HG03064 (cell line): ENCODE data around the gene TBC1D1.

Experiments
- ATAC-seq: cut with Tn5 transposase; IDR thresholded peaks from one replicate; pipeline ENCODE4 v1.9.1; 2021; ENCODE audit warnings: low read depth; ENCODE audit not compliant: unreplicated experiment

Gene TBC1D1

DNA sequence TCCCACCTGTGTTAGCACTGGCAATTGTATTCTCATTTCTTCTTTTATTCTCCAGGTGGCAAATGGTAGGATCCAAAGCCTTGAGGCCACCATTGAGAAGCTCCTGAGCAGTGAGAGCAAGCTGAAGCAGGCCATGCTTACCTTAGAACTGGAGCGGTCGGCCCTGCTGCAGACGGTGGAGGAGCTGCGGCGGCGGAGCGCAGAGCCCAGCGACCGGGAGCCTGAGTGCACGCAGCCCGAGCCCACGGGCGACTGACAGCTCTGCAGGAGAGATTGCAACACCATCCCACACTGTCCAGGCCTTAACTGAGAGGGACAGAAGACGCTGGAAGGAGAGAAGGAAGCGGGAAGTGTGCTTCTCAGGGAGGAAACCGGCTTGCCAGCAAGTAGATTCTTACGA, 246.2 kb downstream of the TBC1D1 start:
- no peak for ATAC-seq

- ATAC-seq: no peak
These were observed 247.5 kb downstream of the TBC1D1 start for GRCh38 chr4:38138363-38138762.

DNA sequence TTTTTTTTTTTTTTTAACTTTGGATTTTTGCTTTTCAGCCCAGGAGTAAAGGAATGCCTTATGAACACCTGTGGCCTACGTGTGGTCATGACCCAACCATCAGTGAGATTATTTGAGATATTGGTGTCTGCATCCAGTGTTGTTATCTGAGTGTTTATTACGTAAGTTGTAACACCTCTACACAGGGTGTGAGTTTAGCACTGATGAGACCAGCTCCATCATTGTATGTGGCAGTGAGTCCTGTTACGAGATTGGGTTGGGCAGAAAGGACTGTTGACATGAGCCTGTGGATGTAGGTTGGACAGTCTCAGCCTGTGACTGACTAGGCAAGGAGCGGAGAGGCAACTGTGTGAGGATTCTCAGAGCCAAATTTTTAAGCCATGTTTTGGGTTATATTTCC, 248.3 kb downstream of the TBC1D1 start:
- no peak for ATAC-seq

GRCh38 chr4:38140643-38141203, 249.8 kb downstream of the TBC1D1 start:
- ATAC-seq: no peak

DNA sequence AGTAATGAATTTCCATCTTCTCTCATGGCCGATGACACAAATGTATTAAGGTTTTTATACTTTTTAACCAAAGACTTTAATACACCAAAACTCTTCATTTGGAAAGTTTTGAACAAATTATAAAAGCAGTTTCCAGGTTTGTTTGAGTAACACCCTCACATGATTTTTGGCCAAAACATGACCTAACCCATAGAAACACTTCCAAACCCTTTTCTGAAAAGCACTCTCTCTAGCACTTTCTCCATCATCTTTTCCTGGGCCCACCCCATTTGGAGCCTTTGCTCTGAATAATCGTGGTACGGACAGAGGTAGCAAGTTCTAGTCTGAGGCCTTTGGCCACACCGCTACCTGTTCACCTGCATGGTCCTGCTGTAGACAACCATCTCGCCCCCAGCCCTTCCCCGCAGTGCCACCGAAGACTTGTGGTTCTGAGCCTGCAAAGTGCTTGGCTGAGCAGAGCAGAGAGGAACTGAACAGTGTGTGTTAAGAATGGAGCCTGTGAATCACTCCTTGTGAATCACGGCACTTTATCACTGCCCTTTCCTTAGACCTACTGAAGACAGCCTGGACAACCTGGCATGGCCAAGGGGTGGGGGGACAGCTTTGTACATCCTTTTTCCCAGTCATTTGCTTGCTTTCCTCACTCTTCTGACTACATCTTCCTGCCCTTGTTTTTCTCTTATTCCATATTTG, 251.1 kb downstream of the TBC1D1 start:
- no peak for ATAC-seq

DNA sequence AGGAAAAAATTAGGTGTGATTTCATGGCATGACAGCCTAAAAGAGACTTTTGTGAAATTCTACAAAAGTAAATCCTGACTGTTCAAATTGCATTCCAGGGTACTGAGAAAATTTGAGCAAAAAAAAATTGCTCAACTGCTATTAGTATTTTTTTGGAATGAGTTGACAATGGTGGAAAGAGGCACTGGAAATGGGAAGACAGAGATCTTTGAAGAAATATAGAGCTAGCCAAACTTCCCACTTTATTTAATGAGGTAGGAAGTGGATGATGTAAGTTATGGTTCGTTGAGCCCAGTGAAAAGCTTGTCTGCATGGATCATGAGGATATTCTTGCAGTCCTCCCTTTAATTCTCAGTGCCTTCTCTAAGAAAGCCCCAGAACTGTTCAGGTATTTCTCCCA, 253.1 kb downstream of the TBC1D1 start:
- ATAC-seq: no peak

GRCh38 chr4:38145033-38145678, 254.3 kb downstream of the TBC1D1 start:
- ATAC-seq: no peak

- no peak for ATAC-seq
These were observed 254.9 kb downstream of the TBC1D1 start for GRCh38 chr4:38145741-38146140.

DNA sequence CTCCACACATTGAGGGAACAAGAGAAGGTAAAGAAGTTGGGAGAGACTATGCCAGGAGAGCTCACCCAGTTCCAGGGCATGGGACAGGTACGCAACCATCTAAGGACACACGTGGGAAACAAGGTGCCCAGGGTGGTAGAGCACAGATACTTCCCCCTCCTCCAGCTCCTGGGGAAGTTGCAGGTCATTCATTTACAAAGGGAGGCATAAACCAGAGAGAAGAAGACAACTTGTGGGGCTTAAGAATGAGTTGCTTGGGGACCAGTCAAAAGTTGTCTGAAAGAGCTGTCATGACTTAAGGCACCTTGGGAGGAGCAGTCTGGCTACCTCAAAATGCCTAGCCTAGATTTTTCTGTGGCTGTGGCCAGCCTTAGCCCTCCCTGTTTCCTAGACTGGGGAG, 255.5 kb downstream of the TBC1D1 start:
- no peak for ATAC-seq

GRCh38 chr4:38149472-38149996, 258.6 kb downstream of the TBC1D1 start:
- ATAC-seq: no peak

DNA sequence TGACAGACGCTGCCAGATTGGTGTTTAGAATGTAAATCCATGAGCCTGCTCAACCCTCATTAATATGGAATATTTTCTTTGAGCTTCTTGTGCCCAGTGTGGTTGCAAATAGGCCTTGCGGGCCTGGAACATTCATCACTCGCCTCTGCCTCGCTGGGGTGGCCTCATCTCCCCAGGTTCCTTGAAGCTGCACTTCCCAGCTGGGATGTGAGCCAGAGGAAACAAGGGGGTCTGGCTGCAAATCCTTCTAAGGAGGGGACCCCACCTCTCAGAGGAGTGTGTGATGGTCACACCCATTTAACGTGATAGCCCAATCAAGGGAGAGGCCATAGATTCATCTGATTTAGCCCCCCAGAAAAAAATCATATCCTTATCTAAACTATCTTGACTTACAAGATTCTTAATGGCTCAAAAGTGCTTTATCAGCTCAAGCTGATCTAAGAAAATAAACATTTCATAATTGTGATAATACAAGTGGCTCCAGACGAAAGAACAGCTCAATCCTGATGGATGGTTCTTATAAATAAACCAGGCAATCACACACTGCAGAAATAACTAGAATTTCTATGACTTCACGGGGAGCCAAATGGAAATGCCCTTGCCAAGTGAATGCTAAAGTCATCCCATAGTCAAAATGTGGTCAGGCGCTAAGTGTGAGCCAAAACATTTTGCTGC, 259.2 kb downstream of the TBC1D1 start:
- ATAC-seq: no peak

DNA sequence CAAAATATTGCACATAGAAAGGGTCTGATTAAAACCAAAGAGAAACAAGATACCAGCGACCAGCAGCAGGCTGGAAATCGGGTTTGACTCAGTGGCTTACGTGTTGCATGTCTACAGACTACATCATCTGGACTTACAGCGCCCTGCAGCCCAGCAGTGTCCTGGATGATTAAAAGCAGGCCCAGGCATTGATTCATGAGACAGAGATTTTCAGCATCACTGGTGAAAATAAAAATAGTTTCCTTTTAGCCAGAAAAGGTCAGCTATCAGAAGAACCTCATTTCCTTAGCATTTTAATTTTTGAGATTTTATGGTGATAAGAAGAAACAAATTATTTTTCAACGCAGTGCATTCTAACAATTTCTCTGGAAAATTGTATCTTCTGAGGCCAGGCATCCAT, 259.9 kb downstream of the TBC1D1 start:
- ATAC-seq: no peak

GRCh38 chr4:38151873-38152272, 261.0 kb downstream of the TBC1D1 start:
- ATAC-seq: no peak

DNA sequence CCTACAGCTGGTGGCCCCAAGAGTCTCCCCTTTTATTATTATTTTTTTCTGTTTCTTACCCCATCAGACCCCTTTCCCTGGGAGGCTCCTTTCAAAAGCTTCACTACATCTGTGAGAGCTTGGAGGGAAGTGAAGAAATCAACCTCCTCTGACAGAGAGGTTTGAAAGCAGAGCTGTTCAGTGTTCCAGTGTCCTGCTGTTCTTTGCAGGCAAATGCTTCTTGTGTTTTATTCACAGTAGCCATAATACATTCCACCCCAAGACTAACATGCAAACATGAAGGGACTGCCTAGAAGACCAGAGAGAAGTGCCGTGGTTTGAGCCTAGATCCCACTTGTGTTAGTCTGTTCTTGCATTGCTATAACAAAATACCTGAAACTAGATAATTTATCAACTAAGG, 261.4 kb downstream of the TBC1D1 start:
- ATAC-seq: no peak

DNA sequence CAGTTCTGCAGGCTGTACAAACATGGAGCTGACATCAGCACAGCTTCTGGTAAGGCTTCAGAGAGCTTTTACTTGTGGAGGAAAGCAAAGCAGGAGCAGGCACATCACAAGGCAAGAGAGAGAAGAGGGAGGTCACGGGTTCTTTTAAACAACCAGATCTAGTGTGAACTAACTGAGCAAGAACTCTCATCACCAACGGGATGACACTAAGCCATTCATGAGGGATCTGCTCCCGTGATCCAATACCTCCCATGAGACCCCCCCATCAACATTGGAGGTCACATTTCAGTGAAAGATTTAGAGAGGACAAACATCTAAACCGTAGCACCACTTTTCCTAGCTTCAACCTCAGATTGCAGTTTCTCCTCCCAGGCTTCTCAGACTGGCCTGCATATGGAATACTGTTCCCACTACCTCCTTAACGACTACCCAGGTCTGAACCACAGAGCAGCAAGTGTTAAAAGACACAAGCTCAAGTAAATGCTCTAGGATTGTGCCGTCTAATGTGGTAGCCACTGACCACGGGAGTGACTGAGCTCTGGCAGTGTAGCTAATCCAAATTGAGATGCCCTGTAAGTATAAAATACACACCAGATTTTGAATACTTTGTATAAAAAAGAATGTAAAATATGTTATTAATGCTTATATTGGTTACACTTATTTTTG, 262.0 kb downstream of the TBC1D1 start:
- ATAC-seq: no peak

DNA sequence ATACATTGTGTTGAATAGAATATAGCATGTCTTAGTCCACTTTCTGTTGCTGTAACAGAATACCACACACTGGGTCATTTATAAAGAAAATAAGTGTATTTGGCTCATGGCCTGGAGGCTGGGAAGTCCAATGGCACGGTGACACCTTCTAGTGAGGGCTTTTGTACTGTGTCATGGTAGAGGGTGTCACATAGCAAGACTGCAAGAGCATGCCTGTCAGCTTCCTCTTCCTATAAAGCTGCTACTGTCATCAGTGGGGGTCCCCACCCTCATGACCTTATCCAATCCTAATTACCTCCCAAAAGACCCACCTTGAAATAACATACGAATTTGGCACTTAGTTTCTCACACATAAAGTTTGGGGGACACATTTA, 262.5 kb downstream of the TBC1D1 start:
- no peak for ATAC-seq

DNA sequence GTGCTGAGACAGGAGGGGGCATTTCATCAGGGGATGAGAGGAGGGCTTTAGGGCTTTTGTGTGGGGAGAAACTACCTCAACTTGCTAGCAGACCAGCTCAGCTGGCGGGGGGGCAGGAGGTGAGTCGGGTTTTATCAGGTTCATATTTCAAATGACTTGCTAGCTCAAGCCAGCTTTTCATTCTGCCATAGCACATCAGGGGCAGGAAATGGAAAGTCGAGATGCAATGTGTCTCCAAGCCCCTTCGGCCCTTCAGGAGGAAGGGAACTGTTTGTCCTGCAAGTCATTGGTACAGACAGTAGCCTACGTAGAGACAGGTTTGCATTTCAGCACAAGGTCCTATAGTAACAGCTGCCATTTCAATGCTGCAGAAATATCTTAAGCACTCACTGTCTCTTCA, 263.4 kb downstream of the TBC1D1 start:
- no peak for ATAC-seq

- ATAC-seq: no peak
These were observed 264.1 kb downstream of the TBC1D1 start for GRCh38 chr4:38154681-38155588.

DNA sequence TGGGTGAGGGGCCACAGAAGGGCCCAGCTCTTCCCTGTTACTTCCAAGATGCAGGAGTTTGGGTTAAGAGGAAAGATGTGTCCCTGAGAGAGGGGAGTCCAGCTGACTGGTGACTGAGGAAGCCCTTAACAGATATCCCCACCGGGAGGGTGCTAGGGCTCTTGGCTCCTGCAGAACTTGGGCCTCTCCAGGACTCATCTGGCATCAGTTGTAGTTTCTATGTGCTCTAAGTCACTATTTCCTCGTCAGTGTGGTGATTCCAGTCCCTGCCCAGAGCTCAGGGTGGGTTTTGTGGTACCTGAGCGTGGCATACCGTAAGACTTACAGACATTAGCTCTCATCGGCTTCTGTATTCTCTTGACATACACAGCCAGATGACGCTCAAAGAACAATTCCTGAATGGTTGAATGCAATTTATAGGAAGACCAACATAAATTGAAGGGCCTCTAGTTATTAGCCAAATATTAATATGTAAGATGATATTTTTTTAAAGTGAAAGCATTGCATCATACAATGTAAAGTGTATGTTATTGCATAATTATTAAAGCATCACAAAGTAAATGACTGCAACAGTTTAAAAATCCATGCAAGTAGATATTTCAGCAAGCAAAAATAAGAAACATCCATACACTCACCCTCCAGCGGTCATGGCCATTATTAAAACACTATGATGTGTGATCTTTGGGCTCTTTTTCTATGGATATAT, 264.9 kb downstream of the TBC1D1 start:
- no peak for ATAC-seq
